ENCODE measurements around the gene RAB11B. TPM values are rescaled to one million over a fixed set of nuclear protein-coding genes. Genes with fewer than 3 reads are reported as not detected.
A peak's percentile ranks its signal among the peaks of the same experiment; 100 is the strongest.
"Not testable (repeated sequence)": the region's sequence is repeated elsewhere in the genome, so short reads cannot be mapped to it uniquely, and the experiment has no call there.

The RAB11B gene
- polyA plus RNA-seq, 3 donors: 80.4 to 105 (median 86.1) TPM

DNA sequence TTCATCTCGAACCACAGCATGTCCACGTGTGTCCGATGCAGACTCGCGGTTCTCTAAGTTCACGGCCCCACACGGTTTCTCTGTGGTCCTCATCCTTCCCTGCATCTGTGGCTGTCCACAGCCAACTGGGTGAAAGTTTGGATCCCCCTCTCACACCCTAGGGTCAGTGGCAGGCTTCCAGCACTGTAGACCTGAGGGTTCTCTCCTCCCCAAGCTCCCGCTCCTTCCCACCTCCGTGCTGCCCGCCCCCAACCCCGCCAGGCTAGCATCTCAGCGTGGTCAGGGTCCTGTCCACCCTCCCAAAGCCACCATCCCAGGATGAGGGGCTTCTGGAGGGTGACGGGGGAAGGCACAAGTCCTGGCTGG, 23.2 kb upstream of the RAB11B start:
- WGBS, 3 donors: 19 to 36% (median 35%) methylated on average over 13 of the region's 13 CpGs
- H3K27ac ChIP-seq (ENCODE audit: low read depth, low read length): peak overlapping the region; percentile 63

DNA sequence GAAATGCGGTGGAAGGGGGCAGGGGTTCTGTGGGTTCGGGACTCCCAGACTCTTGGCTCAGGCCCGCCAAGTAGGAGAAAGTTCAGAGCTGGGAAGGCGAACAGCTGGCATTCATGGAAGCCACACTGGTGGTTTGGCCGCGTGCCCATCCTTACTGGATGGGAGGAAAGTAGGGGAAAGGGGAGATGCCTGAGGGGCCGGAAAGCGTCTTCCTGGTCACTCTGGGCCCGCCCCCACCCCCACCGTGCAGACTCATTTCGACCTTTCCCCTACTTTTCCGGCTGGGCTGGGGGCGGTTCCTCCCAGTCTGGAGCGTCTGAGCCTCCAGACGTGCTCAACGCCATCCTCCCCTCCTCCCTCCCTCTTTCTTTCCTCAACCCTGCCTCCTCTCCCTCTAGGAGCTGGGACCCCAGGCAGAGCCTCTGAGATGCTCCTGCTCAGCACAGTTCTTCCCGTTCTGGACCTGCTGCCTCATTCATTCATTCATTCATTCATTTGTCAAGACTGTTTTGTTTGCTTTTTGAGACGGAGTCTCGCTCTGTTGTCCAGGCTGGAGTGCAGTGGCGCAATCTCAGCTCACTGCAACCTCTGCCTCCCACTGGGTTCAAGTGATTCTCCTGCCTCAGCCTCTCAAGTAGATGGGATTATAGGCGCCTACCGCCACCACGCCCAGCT, 22.7 kb upstream of the RAB11B start:
- WGBS, 3 donors: 17 to 20% (median 20%) methylated on average over 22 to 23 of the region's 23 CpGs
- peak overlapping the region; percentile 63 for H3K27ac ChIP-seq (ENCODE audit: low read depth, low read length)

DNA sequence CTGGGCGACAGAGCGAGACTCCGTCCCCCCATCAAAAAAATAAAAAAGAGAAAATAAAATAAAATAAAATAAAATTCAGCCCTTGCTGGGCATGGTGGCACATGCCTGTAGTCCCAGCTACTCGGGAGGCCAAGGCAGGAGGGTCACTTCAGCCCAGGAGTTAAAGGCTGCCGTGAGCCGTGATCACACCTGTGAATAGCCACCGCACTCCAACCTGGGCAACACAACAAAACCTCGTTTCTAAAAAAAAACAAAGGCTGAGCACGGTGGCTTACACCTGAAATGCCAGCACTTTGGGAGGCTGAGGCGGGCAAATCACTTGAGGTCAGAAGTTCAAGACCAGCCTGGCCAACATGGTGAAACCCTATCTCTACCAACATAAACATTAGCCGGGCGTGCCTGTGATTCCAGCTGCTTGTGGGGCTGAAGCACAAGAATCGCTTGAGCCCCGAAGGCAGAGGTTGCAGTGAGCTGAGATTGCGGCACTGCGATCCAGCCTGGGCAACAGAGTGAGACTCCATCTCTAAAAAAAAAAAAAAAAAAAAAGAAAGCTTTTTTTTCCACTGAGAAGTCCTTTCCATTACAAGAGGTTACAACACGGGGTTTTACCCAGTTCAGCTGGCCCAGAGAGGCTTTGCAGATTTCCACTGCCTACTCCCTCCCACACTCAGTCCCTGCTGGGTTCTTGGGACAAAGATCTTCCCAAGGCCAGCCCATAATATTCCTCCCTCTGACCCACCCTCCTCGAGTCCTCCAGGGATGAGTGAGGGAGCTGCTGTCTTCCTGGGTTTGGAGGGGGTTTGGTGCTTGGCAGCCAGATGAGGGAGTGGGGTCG, 19.8 kb upstream of the RAB11B start:
- H3K27ac ChIP-seq (ENCODE audit: low read depth, low read length): no peak overlapping the region
- 62 to 79% (median 68%) methylated on average over 19 of the region's 19 CpGs for WGBS, 3 donors

- no peak overlapping the region for H3K27ac ChIP-seq (ENCODE audit: low read depth, low read length)
- 65 to 82% (median 73%) methylated on average over 26 to 28 of the region's 28 CpGs for WGBS, 3 donors
These were observed 19.0 kb upstream of the RAB11B start for GRCh38 chr19:8371011-8371804.

DNA sequence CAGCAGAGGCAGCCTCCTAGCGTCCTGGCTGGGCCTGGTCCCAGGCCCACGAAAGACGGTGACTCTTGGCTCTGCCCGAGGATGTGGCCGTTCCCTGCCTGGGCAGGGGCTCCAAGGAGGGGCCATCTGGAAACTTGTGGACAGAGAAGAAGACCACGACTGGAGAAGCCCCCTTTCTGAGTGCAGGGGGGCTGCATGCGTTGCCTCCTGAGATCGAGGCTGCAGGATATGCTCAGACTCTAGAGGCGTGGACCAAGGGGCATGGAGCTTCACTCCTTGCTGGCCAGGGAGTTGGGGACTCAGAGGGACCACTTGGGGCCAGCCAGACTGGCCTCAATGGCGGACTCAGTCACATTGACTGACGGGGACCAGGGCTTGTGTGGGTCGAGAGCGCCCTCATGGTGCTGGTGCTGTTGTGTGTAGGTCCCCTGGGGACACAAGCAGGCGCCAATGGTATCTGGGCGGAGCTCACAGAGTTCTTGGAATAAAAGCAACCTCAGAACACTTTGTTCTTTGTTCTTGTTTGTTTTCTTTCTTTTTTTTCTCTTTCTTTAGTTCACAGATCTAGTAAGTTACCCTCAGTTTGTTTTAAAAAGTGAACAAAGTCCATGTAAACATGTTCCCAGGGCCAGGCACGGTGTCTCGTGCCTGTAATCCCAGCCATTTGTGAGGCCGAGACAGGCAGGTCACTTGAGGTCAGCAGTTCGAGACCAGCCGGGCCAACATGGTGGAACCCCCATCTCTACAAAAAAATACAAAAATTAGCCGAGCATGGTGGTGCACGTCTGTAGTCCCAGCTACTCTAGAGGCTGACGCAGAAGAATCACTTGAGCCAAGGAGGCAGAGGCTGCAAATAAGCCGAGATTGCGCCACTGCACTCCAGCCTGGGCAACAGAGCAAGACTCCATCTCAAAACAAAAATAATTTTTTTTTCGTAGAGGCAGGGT, 16.0 kb upstream of the RAB11B start:
- no peak overlapping the region for H3K27ac ChIP-seq (ENCODE audit: low read depth, low read length)
- WGBS, 3 donors: 66 to 84% (median 76%) methylated on average over 26 of the region's 26 CpGs

DNA sequence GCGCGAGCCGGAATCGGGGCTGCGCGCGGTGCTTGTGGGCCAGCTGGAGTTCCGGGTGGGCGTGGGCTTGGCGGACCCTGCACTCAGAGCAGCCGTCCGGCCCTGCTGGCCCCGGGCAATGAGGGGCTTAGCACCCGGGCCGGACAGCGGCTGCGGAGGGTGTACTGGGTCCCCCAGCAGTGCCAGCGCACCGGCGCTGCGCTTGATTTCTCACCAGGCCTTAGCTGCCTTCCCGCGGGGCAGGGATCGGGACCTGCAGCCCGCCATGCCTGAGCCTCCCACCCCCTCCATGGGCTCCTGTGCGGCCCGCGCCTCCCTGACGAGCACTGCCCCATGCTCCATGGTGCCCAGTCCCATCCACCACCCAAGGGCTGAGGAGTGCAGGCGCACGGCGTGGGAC, 14.4 kb upstream of the RAB11B start:
- WGBS, 3 donors: 98% methylated on average over 27 to 32 of the region's 32 CpGs
- H3K27ac ChIP-seq (ENCODE audit: low read depth, low read length): not testable (repeated sequence)

DNA sequence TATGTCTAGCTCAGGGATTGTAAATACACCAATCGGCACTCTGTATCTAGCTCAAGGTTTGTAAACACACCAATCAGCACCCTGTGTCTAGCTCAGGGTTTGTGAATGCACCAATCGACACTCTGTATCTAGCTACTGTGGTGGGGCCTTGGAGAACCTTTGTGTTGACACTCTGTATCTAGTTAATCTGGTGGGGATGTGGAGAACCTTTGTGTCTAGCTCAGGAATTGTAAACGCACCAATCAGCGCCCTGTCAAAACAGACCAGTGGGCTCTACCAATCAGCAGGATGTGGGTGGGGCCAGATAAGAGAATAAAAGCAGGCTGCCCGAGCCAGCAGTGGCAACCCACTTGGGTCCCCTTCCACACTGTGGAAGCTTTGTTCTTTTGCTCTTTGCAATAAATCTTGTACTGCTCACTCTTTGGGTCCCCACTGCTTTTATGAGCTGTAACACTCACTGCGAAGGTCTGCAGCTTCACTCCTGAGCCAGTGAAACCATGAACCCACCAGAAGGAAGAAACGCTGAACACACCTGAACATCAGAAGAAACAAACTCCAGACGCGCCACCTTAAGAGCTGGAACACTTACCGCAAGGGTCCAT, 13.7 kb upstream of the RAB11B start:
- WGBS, 3 donors: 78 to 94% (median 94%) methylated on average over 9 to 10 of the region's 10 CpGs
- H3K27ac ChIP-seq (ENCODE audit: low read depth, low read length): not testable (repeated sequence)

- no peak overlapping the region for H3K27ac ChIP-seq (ENCODE audit: low read depth, low read length)
- WGBS, 3 donors: 25 to 50% (median 33%) methylated on average over 1 of the region's 1 CpG
These were observed 12.6 kb upstream of the RAB11B start for GRCh38 chr19:8377598-8377997.

DNA sequence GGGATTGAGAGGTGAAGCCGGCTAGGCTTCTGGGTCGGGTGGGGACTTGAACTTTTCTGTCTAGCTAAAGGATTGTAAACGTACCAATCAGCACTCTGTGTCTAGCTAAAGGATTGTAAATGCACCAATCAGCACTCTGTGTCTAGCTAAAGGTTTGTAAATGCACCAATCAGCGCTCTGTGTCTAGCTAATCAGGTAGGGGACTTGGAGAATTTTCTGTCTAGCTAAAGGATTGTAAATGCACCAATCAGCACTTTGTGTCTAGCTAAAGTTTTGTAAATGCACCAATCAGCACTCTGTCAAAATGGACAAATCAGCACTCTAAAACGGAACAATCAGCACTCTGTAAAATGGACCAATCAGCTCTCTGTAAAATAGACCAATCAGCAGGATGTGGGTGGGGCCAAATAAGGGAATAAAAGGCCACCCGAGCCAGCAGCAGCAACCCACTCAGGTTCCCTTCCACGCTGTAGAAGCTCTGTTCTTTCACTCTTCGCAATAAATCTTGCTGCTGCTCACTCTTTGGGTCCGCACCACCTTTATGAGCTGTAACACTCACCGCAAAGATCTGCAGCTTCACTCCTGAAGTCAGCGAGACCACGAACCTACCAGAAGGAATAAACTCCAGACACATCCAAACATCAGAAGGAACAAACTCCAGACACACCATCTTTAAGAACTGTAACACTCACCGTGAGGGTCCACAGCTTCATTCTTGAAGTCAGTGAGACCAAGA, 10.8 kb upstream of the RAB11B start:
- not testable (repeated sequence) for H3K27ac ChIP-seq (ENCODE audit: low read depth, low read length)
- 94 to 97% (median 94%) methylated on average over 13 of the region's 13 CpGs for WGBS, 3 donors

- not testable (repeated sequence) for H3K27ac ChIP-seq (ENCODE audit: low read depth, low read length)
- WGBS, 3 donors: 51 to 95% (median 76%) methylated on average over 4 of the region's 4 CpGs
These were observed 5.6 kb upstream of the RAB11B start for GRCh38 chr19:8384569-8384968.

- 38 to 54% (median 54%) methylated on average over 2 of the region's 2 CpGs for whole genome bisulfite sequencing, 3 donors
- not testable (repeated sequence) for H3K27ac ChIP-seq (ENCODE audit: low read depth, low read length)
These were observed 5.1 kb upstream of the RAB11B start for GRCh38 chr19:8385103-8385502.

- 41 to 91% (median 88%) methylated on average over 3 of the region's 3 CpGs for WGBS, 3 donors
- H3K27ac ChIP-seq (ENCODE audit: low read depth, low read length): not testable (repeated sequence)
These were observed 4.6 kb upstream of the RAB11B start for GRCh38 chr19:8385566-8385965.

DNA sequence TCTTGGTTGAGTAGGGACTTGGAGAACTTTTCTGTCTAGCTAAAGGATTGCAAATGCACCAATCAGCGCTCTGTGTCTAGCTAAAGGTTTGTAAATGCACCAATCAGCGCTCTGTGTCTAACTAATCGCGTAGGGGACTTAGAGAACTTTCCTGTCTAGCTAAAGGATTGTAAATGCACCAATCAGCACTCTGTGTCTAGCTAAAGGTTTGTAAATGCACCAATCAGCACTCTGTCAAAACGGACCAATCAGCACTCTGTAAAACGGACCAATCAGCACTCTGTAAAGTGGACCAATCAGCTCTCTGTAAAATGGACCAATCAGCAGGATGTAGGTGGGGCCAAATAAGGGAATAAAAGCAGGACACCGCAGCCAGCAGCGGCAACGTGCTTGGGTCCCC, 3.7 kb upstream of the RAB11B start:
- H3K27ac ChIP-seq (ENCODE audit: low read depth, low read length): not testable (repeated sequence)
- 84 to 92% (median 87%) methylated on average over 9 of the region's 9 CpGs for WGBS, 3 donors

DNA sequence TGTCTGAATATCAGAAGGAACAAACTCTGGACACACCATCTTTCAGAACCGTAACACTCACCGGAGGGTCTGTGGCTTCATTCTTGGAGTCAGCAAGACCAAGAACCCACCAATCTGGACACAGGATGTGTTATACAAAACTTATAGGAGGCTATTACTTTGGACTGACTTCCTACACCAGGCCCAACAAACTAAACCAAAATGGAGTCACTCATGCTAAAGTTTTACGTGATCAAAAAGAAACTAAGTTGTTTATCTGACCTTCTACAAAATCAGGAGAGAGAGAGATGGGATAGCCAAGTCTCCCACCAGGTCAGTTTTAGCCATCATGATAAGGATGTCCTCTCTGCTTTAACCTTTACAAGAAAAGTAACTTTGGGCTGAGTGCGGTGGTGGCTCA, 3.2 kb upstream of the RAB11B start:
- no peak overlapping the region for H3K27ac ChIP-seq (ENCODE audit: low read depth, low read length)
- 74 to 99% (median 84%) methylated on average over 4 of the region's 4 CpGs for WGBS, 3 donors

DNA sequence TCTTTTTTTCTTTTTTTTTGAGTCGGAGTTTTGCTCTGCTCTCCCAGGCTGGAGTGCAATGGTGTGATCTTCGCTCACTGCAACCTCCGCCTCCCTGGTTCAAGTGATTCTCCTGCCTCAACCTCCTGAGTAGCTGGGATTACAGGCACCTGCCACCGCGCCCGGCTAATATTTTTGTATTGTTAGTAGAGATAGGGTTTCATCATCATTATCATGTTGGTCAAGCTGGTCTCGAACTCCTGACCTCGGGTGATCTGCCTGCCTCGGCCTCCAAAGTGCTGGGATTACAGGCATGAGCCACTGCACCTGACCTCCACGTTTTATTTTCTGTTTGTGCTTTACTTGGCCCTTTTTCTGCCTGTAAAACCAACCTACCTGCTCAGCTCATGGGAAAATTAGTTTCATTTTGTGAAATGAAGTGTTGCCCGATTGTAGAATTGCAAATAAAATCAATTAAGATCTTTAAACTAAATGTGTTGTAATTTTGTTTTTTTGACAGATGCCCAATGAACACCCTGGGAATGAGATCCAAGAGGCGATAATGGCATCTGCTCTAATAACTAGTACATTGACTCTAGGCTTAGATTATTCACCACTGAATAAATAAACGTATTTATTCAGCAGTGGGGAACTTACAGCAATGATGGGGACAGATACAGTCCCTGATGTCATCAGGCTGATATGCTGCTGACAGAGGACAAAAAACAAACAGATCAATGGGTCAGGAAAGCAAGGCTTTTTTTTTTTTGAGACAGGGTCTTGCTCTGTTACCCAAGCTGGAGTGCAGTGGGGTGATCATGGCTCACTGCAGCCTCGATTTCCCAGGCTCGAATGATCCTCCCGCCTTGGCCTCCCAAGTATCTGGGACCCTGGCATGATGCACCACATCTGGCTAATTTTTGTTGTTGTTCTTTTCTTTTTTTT, 2.2 kb upstream of the RAB11B start:
- H3K27ac ChIP-seq (ENCODE audit: low read depth, low read length): no peak overlapping the region
- 53 to 92% (median 92%) methylated on average over 16 of the region's 16 CpGs for WGBS, 3 donors

DNA sequence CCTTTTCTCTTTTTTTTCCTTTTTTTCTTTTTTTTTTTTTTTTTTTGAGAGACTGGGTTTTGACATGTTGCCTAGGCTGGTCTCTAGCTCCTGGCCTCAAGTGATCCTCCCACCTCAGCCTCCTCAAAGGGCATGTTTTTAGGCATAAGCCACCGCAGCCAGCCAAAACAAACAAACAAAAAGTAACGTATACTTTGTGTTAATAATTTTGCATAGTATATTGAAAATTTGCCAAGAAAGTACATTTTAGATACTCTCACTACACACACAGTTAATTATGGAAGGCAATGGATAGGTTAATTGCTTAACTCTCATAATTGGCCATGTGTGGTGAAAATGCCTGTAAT, 1.6 kb upstream of the RAB11B start:
- no peak overlapping the region for H3K27ac ChIP-seq (ENCODE audit: low read depth, low read length)
- 33 to 65% (median 60%) methylated on average over 2 of the region's 2 CpGs for WGBS, 3 donors
